Measurements from ENCODE around the gene CNPY3.
"Not testable (repeated sequence)": the region's sequence is repeated elsewhere in the genome, so short reads cannot be mapped to it uniquely, and the experiment has no call there.

Gene CNPY3

DNA sequence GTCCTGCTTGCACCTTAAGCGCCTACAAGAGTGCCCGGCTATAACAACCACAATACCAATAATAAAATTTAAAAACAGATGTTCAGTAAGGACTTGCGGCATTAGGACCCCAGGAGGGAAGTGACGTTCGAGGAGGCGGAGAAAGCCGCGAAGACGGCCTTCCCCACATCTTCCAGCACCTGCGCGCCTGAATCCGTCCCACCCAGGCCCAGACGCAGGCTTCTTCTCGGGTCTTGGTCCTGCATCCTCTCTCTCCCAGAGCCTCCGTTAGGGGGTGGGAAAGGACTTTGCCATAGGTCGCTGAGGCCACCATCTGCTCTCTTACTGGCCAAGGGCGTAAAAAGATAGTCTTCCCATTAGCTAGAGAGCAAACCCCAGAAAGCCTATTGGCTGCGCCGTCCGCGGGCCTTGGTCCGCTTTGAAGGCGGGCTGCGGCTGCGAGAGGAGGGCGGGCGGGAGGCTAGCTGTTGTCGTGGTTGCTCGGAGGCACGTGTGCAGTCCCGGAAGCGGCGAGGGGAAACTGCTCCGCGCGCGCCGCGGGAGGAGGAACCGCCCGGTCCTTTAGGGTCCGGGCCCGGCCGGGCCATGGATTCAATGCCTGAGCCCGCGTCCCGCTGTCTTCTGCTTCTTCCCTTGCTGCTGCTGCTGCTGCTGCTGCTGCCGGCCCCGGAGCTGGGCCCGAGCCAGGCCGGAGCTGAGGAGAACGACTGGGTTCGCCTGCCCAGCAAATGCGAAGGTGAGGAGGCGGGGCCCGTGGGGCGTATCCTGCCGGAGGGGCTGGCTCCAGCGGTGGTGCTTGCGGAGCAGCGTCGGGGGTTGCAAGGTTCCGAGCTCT is at the start of gene CNPY3:
Gene CNPY3 (plus strand): TSS at position 495 of the 835 bp plus-strand sequence. CDS start 91 bp downstream, at position 586.
- peak; percentile 78 for DNase-seq (ENCODE audit: low read depth)

DNA sequence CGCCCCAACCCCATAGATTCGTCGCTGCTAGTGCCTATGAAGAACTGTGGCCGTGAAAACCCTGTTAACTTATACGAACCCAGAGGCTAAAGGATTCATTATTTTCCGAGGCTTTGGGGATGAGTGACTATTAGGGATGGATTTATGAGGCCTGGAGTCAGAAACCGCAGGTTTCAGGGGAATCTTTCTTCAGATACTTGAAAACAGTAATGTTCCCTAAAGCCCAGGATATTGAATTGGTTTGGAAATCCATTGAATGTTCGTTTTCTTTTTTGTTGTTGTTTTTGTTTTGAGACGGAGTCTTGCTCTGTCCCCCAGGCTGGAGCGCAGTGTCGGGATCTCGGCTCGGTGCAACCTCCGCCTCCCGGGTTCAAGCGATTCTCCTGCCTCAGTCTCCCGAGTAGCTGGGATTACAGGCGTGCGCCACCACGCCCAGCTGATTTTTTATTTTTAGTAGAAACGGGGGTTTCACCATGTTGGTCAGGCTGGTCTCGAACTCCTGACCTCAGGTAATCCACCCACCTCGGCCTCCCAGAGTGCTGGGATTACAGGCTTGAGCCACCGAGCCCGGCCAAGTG is 49.0 kb upstream of the CNPY3 start:
- not testable (repeated sequence) for DNase-seq (ENCODE audit: low read depth)

DNA sequence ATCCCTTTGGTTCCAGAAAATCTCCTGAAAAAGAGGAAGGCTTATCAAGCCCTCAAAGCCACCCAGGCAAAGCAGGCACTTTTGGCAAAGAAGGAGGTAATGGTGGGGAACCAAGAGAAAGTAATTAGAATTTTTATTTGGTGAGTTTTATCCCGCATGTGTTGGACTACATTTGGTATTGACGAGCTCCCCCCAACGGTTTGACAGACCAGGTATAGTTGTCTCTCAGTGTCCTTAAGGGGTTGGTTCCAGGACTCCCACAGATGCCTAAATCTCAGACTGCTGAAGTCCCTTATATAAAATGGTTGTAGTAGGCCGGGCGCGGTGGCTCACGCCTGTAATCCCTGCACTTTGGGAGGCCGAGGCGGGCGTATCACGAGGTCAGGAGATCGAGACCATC is 48.4 kb upstream of the CNPY3 start:
- not testable (repeated sequence) for DNase-seq (ENCODE audit: low read depth)

DNA sequence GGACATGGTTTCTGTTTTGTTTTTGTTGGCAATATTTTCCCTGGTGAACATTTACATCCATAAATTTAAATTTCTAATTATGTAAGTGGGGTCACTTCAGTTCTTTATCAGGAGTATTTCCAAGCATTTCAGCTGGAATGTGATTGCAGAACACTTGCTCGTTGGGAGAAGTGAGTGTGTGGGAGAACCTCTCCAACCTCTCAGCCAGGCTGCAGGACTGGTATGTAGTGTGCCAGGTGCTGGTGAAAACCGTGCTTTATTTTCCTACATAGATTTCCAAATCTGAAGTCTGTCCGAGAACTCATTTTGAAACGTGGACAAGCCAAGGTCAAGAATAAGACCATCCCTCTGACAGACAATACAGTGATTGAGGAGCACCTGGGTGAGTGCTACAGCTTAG is 43.6 kb upstream of the CNPY3 start:
- DNase-seq (ENCODE audit: low read depth) = no peak

DNA sequence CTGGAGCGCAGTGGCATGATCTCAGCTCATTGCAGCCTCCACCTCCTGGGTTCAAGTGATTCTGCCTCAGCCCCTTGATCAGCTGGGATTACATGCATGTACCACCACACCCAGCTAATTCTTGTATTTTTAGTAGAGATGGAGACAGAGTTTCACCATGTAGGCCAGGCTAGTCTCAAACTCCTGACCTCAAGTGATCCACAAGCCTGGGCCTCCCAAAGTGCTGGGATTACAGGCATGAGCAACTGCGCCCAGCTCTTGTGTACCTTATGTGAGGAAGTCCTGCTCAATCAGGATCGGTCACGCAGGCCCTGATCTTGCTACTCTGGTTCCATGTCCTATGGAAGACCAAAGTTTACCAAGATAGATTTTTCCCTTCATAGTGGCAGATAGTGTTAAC is 41.1 kb upstream of the CNPY3 start:
- not testable (repeated sequence) for DNase-seq (ENCODE audit: low read depth)

DNA sequence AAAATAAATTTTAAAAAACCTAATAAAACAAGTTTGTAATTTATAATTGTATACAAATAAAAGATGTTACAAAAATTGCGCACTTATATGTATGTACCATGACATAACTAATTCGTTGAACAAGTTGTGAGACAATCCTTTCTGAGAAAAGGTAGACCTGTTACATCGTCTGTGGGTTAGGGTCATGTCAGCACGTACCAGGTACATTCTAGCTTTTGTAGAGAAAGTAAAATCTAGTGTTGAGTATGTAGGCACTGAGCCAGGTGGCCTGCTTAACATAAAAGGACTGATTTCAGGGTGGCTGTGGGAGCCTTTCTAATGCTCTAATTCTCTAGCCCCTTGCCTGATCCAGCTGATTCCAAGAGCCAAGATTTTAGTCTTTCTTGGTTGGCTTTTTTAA is 39.5 kb upstream of the CNPY3 start:
- no peak for DNase-seq (ENCODE audit: low read depth)

DNA sequence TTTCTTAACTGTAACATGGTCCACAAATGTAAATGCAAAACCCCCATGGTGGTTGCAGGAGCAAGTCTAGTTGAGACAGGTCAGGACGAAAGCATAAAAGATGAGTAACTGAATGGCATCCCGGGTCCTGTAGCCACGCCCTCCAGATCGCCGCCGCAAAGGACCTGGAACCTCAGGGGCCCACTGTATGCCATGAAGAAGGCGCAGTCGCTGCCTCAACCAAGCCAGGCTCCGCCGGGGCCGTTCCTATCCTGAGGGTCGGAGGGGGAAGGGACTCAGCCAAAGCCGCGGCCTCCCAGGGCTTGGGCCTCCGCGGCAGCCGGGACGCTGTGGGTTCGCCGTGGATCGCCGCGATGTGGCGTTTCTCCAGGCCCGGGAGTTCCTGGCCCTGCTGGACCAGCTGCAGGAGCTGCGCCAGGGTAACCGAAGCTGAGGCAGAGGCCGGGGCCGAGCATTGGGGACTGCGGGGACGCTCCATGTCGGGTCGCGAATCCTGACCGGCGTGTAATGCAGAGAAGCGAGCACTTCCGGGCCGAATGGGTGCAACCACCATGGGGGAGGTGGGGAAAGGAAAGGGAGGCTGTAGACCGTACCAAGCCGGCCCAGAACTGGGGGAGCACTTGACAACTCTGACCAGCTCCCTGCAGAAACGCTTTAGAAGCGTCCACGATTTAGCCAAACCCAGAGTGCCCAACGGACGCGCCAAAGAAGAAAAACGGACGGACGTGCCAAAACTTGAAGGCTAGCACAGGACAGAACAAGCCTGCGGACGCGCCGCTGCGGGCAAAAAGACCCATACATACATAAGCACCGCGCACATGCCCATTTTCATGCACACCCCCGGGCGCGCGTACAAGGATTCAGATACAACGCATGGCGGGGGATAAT is 38.7 kb upstream of the CNPY3 start:
- peak; percentile 83 for DNase-seq (ENCODE audit: low read depth)

DNA sequence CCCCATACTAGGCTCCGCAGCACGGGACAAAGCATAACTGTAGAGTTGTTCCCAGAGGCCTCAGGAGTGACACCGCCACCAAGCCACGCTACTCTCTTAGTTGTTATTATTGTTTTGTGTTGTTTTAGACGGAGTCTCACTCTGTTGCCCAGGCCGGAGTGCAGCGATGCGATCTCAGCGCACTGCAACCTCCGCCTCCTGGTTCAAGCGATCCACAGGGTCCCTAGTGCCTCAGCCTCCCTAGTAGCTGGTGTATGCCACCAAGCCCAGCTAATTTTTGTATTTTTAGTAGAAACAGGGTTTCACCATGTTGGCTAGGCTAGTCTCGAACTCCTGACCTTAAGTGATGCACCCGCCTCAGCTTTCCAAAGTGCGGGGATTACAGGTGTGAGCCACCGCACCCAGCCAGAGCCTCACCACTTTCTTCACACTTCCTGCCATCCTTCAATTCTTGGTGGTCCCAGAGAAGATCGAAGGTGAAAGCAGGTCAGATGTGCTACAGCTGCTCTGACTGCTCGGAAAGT is 38.0 kb upstream of the CNPY3 start:
- no peak for DNase-seq (ENCODE audit: low read depth)

DNA sequence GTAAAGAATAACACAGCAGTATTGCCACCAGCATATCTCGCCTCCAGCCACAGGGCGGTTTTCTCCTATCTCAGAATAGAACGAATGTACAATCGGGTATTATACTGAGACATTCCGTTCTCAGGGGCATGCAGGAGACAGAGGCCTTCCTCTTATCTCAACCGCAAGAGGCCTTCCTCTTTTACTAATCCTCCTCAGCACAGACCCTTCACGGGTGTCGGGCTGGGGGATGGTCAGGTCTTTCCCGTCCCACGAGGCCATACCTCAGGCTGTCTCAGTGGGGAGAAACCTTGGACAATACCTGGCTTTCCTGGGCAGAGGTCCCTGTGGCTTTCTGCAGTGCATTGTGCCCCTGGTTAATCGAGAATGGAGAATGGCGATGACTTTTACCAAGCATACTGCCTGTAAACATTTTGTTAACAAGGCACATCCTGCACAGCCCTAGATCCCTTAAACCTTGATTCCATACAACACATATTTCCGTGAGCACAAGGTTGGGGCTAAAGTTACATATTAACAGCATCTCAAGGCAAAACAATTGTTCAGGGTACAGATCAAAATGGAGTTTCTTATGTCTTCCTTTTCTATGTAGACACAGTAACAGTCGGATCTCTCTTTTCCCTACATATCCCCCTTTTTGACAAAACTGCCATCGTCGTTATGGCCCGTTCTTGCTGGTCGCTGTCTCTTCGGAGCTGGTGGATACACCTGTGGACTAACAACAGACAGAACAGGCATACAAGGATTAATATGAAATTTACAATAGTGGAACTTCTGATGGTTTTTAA is 35.0 kb upstream of the CNPY3 start:
- DNase-seq (ENCODE audit: low read depth) = not testable (repeated sequence)

DNA sequence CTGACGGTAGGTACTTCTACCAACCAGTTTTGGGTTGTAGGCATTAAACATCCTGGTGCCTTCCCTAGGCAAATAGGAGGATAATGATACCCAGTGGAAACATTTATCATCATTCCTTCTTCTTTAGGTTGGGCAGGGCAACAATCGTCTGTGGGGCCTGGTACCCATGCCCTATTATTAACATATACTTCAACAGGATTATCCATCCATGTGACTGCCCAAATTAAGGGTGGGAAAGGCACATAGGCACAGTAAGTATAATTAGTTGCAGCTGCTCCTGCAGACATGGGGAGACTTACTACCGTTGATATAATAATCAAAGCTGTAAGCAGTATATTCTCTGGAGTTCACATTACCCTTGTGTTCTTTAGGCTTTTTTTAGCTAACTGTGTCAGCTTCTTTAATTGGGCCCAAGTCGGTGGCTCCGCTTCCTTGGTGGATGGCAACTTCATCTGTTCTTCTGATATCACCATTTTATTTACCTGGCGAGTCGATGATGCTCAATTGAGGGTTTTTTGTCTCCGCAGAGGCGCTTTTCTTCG is 33.0 kb upstream of the CNPY3 start:
- DNase-seq (ENCODE audit: low read depth) = no peak

DNA sequence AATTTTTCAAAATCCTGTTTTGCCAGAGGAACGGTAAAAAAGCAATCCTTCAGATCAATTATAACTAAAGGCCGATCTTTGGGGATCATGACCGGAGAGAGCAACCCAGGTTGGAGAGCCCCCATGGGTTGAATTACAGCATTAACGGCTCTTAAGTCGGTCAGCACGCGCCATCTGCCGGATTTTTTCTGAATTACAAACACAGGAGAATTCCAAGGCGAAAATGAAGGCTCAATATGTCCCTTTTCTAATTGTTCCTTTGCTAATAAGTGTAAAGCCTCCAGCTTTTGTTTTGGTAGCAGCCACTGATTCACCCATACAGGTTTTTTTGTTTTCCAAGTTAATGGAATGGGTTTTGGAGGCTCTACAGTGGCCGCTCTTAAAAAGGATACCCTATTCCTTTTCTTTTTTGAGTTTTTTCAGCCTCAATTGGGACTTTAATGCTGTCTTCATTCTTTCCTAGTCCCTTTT is 30.4 kb upstream of the CNPY3 start:
- peak; percentile 50 for DNase-seq (ENCODE audit: low read depth)

DNA sequence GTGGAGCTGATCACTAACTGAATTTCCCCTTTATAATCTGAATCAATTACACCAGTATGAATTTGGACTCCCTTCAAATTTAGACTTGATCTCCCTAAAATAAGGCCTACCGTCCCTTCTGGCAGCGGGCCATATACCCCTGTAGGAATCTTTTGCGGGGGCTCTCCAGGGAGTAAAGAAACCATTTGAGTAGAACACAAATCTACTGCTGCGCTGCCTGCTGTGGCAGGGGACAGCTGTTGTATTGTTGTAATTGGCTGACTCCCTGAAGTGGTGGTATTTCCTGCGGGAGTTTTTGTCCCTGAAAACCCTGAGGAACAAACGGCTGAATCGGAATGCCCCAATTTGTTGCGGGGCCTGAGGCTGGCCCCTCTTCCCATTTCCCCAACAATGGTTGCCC is 29.4 kb upstream of the CNPY3 start:
- no peak for DNase-seq (ENCODE audit: low read depth)

DNA sequence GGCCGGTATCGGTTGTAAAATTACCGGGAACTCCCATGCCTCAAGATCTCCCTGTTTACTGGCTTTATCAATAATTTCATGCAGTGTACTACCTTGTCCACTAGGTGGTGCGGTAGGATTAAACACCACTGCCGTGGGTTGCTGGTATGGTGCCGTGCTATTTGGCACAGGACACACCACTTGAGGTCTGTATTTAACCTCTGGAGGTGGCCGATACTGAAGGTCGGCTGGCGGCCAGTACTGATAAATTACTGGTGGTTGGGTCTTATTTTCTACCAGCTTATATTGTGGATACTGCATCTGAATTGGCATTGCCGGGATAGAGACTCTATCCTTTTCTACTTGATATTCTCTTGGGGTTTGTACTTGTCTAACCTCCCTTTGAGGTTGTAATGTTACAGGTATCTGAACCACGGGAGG is 27.7 kb upstream of the CNPY3 start:
- peak; percentile 64 for DNase-seq (ENCODE audit: low read depth)

DNA sequence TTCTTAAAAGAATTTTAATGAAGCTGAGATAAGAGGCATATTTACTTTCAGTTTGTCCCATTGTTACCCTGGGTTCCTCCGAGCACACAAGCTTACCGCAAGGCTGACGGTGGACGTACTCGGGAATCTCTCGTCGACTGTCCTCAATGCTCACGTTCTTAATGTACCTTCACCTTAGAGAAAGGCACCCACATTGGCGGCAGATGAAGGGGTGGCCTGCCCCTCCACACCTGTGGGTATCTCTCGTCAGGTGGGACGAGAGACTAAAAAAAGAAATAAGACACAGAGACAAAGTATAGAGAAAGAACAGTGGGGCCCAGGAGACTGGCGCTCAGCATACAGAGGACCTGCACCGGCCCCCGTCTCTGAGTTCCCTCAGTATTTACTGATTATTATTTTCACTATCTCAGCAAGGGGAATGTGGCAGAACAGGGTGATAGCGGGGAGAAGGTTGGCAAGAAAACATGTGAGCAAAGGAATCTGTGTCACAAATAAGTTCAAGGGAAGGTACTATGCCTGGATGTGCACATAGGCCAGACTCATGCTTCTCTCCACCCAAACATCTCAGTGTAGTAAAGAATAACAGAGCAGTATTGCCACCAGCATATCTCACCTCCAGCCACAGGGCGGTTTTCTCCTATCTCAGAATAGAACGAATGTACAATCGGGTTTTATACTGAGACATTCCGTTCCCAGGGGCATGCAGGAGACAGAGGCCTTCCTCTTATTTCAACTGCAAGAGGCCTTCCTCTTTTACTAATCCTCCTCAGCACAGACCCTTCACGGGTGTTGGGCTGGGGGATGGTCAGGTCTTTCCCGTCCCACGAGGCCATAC is 26.6 kb upstream of the CNPY3 start:
- DNase-seq (ENCODE audit: low read depth) = not testable (repeated sequence)

DNA sequence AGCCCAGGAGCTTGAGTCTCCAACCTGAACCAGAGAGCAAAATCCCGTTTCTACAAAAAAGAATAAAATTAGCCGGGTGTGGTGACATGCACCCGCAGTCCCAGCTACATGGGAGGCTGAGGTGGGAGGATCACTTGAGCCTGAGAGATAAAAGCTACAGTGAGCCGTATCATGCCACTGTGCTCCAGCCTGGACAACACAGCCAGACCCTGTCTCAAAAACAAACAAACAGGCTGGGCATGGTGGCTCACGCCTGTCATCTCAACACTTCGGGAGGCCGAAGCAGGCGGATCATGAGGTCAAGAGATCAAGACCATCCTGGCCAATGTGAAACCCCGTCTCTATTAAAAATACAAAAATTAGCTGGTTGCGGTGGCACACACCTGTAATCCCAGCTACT is 24.8 kb upstream of the CNPY3 start:
- DNase-seq (ENCODE audit: low read depth) = no peak

DNA sequence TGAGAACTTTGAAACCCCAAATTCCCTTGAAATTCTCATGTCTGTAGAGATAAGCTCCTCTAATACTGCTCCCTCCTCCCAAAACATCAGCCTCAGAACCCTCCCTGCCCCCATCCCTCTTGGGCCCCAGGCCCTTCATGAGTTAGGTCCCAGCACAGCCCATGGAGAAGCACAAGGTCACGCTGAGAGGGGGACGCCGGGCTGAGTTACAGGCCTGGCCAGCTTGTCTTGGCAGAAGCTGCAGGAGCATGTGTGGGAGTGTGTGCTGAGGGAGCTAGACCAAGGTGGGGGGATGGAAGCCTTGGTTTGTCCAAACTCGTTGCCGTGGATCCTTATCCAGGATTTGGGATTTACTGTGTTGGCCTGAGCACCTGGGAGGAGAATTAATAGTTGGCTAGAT is 21.9 kb upstream of the CNPY3 start:
- no peak for DNase-seq (ENCODE audit: low read depth)

DNA sequence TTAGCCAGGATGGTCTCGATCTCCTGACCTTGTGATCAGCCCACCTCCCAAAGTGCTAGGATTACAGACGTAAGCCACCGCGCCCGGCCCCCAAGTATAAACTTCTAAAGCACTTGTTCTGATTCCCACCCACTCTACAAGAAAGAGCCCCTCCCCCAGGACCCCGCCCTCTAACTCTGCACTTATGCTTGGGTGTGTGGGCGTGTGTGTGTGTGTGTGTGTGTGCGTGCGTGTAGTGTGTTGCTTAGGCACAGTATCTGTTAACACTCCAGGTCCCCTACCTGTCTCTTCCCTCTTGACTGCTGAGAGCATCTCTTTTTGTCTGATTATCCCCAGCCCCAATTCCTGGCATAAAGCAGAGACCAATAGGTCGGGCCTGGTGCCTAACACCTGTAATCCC is 19.4 kb upstream of the CNPY3 start:
- no peak for DNase-seq (ENCODE audit: low read depth)

DNA sequence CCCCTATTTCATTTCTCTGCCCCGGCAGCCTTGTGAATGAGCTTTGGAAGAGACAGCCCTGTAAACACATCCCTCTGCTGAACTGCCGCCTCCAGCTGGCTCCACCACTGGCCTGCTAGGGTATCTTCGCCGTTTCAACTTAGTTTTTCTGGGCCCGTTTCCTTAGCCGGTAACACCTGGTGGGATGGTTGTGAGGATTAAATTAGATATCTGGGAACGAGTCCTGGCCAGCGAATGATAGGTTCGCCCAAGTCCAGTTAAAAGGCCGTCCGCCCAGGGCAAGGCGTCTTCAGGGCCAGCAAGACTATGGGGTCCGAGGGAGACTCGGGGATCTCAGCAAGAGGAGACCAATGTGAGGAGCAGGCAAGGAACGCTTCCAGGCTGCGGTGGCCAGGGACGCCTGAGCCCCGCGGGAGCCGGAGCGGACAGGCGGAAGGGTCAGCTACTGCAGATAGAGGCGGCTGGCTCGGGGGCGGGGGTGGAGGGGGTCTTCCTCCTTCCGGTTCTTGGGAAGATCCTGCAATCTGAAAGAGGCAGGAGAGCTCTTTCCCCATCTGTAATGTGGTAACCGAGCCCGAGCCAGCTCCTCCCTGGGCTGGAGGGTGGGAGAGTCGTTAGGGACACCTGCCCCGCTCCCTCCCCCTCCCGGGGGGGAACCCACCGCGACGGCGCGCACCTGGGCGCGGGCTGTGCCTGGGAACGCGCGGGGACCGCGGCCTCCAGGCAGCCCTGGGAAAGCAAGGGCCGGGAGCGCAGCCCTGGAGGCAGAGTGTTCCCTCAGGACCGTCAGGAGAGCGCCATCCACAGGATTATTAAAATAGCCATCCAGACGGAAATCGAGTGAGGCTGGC is 17.9 kb upstream of the CNPY3 start:
- DNase-seq (ENCODE audit: low read depth) = no peak

DNA sequence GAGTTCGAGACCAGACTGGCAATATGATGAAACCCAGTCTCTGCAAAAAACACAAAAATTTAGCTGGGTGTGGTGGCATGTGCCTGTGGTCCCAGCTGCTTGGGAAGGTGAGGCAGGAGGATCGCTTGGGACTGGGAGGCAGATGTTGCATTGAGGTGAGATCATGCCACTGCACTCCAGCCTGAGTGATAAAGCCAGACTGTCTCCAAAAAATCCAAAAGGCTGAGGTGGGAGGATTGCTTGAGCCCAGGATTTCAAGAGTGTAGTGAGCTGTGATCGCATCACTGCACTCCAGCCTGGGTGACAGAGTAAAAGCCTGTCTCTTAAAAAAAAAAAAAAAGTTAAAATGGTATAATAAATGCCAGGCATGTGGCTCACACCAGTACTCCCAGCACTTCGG is 14.7 kb upstream of the CNPY3 start:
- no peak for DNase-seq (ENCODE audit: low read depth)
